HG02623 (cell line): ENCODE measurements around the gene SWI5.

ENCODE experiments used
- ATAC-seq: cut with Tn5 transposase; IDR thresholded peaks from one replicate; pipeline ENCODE4 v1.9.1; 2021; ENCODE audit warnings: moderate library complexity; ENCODE audit not compliant: unreplicated experiment

The SWI5 gene

DNA sequence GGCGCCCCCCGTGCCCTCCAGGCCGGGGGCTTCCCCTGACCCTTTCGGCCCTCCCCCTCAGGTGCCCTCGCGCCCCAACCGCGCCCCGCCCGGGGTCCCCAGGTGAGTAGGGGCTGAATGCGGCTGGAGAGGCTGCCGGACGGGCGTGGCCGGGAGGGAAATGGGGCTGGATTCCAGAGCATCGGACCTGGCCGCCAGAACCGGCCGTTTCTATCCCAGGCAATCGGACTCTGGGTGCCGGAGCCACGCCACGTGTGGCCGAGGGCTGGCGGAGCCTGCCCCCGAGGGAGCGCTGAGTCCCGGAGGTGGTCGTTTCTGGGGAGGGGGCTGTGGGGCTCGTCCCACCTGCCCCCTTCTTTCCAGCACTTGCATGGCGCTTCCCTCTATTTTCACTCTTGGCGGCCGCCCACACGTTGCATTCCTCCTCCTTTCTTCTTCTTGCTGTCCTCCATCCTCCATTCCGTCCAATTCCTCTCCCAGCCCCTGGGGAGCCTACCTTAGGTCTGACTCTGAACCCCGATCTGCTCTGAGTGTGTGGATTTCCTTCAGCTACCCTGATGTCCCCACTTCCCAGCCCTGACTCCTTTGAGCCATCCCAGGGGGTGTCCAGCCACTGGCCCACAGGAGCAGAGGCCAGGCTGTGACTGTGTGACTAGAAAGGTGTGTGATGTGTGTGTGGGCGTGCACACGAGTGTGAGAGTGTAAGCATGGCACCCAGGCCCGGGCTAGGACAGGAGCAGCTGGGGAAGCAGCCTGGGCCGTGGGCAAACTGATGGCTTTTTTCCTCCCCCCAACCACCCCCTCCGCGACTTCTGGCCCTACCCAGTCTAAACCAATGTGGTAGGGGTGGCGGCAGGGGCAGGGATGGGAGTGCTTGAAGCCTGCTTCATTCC, 25.0 kb upstream of the SWI5 start:
- ATAC-seq, result peak; percentile 14

DNA sequence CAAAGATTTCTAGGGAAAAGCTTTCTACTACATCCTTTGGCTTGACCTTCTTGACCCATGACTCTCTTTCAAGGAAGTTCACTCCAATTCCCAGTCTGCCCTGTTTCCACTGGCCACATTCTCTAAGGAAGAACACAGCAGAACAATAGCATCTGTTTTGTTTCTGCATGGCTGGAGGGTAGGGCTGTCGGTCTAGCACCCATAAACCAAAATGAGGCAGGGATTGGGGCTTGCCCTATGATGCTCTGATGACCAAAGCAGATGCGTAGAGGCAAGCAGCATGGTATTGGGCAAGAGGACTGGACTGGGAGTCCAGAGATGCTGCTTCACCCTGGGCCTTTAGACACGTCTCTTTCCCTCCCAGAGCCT, 24.4 kb upstream of the SWI5 start:
- no peak for ATAC-seq

- ATAC-seq, result no peak
These were observed 23.5 kb upstream of the SWI5 start for GRCh38 chr9:128252317-128253139.

DNA sequence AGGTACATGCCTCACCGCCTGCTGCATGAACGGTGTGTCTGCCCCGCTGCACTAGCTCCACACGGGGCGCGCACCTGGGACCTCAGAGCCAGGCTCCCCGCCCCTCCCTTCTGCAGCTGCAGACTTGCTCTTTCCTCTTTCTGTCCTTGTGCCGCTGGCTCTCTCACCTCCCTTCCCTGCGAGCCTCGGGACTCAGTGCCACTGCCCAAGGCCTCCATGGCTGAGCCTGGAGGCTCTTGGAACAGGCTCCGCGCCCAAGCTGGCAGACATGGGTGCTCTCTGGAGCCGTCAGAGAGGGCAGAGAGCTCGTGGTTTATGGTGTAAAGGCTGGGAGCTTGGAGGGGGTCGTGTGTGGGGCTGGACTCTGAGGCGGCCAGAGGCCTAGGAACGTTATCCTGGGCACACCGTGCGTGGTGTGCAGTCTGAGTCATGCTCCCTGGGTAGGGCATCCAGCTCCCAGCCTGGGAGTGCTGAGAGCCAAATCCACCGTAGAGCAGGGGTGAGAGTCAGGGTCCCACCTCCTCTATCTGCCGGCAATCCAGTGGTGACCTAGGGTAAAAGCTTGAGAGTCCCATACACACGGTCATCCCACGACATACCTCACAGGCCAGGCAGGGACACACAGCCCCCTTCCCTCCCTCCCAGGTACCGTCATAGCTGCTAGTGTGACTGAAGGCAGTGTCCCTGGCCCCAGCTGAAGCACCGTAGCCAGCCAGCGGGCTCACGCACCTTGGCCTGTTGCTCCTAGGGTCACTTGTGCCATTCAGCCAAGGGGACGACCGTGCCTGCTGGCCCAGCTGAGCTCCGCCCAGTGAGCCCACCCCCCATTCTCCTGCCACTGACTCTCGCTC, 22.7 kb upstream of the SWI5 start:
- no peak for ATAC-seq

- no peak for ATAC-seq
These were observed 22.1 kb upstream of the SWI5 start for GRCh38 chr9:128253991-128254346.

DNA sequence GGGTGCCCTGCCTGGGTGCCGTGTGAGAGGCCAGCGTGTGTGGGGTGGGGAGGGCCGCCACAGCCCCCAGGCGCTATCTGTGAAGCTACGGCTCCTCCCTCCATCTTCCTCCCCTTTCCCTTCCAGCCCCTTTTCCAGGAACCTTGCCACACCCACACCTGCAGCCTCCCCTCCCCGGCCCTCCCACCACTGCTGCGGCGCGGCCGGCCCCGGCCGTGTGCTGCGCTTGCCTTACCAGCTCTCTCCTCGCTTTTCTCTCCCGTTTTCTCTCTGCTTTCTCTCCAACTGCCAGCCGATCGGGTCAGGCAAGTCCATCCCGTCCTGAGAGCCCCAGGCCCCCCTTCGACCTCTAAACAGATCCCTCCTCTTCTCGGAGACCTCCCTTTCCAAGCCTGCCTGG, 21.7 kb upstream of the SWI5 start:
- ATAC-seq, result no peak

GRCh38 chr9:128254855-128255759, 21.0 kb upstream of the SWI5 start:
- ATAC-seq, result no peak

- no peak for ATAC-seq
These were observed 18.8 kb upstream of the SWI5 start for GRCh38 chr9:128257086-128257825.

DNA sequence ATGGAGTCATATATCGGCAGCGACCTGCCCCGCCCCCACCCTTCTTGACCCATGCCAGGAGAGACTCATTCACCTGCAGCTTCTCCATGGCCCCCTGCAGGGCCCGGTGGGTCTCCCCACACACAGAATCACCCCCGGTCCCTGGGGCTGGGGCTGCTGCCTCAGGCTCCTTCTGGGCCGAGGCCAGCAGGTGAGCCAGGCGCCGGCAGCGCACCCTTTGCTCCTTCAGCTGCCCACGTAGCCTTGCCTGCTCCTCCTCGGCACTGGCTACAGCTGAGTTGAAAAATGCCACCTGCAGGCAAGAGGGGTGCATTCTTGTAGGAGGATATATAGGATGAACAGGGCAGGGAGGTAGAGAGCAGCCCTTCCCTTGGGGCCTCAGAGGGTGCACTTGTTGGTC, 18.2 kb upstream of the SWI5 start:
- no peak for ATAC-seq

DNA sequence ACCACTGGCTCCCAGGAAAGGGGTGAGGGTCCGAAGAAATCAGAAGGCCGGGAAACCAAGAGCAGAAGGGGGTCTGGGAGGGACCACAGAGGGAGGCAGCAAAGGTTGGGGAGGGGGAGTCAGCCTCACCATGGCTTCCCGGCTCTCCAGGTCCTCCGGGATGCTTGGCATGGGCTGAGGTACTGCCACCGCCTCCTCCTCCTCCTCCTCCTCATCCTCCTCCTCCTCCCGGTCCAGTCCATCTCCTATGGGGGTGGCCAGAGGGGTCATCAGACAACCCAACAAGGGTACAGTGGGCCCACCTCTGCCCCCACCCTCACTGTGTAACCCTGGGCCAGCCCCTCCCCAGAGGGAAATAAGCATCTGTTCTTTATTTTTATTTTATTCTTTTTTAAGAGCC, 17.8 kb upstream of the SWI5 start:
- ATAC-seq, result no peak

GRCh38 chr9:128259156-128259555, 16.9 kb upstream of the SWI5 start:
- no peak for ATAC-seq

DNA sequence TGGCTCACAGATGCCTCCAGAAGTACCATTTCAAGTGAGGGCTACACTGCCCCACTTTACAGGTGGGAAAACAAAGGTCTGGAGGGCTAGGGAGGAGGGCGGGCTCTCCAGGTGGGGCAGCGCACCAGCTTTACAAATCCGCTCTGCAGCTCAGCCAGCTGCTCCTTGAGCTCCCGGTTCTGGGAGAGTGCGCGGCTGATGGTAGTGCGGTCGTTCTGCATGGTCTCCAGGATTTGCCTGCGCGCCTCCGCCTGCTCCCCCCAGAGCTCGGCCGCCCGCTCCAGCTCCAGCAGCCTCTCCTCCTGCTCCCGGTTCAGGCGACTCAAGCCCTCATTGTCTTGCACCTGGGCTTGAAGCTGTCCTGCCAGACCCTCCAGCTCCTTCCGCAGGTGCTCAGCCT, 15.7 kb upstream of the SWI5 start:
- no peak for ATAC-seq

DNA sequence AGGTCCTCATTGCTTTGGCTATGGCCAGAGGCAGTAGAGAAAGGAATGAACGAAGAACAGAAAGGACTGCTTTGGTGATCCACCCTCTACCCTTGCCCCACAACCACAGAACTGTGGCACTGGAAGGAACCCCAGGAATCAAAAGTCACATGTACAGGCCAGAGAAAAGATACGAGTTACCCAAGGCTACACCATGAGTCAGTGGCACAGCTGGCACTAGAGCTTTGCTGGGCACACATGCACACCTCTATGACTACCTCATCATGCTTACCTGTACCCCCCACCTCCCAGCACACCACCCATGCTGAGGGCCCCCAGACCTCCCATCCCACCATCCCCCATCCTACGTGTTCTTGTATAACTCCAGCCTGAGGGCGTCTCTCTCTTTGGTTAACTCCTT, 13.4 kb upstream of the SWI5 start:
- no peak for ATAC-seq

DNA sequence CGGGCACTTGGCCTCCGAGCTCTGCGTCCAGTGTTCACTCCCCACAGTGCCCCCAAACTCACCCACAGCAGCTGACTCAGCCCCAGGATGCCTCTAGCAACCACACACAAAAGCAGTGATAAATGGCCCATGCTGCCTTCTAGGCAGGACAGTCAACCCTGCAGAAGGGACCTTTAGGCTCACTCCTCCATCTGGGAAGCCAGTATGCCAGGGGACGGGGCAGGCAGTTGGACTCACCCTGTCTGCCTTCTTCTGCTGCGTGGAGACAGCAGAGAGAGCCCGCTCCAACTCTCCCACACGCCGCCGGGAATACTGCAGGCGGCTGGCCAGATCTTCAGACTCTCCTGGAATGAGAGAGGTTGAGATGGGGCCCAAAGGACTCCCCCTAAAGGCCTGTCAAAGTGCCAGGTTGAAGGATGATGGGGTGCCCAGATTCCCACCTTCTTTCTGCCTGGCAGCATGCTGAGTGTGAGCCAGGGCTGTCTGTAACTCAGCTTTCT, 10.7 kb upstream of the SWI5 start:
- no peak for ATAC-seq

DNA sequence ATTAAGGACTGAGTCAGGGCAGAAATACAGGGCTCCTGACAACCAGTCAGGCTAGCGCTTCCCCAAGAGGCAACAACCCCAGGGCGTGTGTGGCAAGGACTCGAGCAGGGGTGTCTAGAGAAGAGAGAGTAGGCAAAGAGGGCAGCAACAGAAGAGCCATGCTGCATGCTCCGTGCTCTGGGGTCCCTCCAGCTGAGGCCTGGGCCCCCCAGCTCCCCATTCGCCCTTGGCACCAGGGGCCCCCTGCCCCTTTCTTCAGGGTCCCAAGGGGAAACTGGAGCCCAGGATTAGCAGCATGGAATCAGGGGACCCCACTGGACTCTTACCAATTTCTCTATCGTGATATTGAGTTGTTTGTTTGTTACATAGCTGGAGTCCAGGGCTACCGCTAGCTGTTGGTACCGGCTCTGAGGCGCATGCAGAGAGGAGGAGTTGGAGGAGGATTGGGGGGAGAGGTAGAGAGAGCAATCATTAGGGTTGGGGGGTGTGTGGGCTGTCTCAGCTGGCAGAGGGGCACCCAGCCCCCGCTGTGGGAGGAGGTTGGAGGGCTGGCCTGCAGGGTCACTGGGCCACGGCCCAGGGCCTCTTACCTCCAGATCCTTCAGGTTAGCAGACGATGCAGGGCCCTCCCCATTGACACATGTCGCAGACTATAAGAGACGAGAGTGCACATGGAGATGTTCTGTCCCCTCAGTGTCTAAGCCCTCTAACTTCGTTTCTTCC, 9.0 kb upstream of the SWI5 start:
- ATAC-seq, result no peak

- ATAC-seq, result no peak
These were observed 5.0 kb upstream of the SWI5 start for GRCh38 chr9:128271112-128271511.

- no peak for ATAC-seq
These were observed 4.6 kb upstream of the SWI5 start for GRCh38 chr9:128271512-128271911.

DNA sequence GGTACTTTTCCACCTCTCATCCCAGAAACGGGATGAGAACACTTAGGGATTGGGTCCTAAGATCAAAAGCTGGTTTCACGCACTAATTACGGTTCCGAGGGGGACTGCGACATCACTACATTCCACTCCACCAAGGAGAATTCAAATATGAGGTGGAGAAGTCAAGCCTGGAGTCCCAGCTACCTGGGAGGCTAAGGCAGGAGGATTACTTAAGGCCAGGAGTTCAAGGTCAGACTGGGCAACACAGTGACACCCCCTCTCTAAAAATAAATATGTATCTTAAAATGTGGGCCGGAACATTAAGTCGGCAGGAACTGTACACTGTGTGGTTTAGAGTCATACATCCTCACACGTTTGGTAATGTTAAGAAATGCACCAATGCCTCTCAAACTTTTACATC, 1.8 kb upstream of the SWI5 start:
- ATAC-seq, result no peak
